Fibroblast of pulmonary artery (primary cell): ENCODE results near the gene PSMG4.
A peak's percentile ranks its signal among the peaks of the same experiment; 100 is the strongest.

ENCODE experiments used
- DNase-seq: peaks from one replicate; pipeline ENCODE4 v3.0.0-alpha.2; 2010; ENCODE audit warnings: low read depth
- H3K4me3 ChIP-seq: replicated peaks from 2 replicates; pipeline ENCODE4 v1.5.1; 2011; ENCODE audit warnings: low read depth, mild to moderate bottlenecking, control low read depth, low read length, moderate library complexity
- TF ChIP-seq, protein P1 (sequence below): IDR thresholded peaks from 2 replicates; pipeline ENCODE4 v1.5.1; 2011; ENCODE audit warnings: mild to moderate bottlenecking, control low read depth, low read length, inconsistent platforms; ENCODE audit errors: missing control alignments

The PSMG4 gene

DNA sequence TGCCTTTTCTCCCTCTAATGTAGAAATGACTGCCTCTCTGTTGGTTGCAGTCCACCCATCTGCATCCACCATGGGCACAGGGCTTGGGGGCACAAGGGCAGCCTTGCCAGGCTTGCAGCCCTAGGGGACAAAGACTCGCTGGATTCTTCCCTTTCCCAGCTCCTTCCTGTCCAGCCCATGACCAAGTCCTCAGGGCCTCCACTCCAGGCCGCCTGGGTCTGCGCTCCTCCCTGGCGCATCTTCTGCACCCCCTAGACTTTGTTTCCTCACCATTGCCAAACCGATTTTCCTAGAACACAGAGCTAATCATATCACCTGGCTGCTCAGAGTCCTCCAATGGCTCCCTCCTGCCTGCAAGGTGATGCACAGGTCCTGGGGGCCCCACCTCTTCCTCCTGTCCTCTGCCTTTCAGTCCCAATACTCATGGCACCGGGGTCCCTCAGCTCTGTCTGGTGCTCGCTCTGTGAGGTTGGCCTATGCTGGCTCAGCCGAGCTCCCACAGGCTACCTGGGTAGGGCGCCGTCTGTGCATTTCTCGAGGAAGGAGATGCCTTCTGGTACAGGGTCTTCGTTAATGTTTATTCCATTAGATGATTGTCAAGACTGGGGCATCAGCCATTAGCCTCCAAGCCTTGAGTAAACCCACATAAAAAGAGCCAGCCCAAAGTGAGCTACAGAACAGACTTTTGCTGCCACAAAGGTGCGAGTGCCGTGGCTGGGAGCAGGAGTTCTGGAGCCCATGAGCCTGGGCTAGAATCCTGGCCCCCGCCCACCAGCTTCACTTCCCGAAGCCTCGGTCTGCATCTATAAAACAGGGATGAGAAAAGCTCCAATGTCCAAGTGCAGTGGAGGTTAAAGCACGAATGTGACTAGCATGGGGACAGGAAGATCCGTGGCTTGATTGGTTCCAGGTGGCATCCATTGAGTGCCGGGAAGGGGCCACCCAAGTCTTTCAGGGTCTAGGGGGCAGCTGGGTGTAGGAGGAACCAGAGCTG, 17.7 kb downstream of the PSMG4 start:
- DNase-seq, result no peak
- no peak overlapping the region for H3K4me3 ChIP-seq
- TF ChIP-seq, protein P1, sequence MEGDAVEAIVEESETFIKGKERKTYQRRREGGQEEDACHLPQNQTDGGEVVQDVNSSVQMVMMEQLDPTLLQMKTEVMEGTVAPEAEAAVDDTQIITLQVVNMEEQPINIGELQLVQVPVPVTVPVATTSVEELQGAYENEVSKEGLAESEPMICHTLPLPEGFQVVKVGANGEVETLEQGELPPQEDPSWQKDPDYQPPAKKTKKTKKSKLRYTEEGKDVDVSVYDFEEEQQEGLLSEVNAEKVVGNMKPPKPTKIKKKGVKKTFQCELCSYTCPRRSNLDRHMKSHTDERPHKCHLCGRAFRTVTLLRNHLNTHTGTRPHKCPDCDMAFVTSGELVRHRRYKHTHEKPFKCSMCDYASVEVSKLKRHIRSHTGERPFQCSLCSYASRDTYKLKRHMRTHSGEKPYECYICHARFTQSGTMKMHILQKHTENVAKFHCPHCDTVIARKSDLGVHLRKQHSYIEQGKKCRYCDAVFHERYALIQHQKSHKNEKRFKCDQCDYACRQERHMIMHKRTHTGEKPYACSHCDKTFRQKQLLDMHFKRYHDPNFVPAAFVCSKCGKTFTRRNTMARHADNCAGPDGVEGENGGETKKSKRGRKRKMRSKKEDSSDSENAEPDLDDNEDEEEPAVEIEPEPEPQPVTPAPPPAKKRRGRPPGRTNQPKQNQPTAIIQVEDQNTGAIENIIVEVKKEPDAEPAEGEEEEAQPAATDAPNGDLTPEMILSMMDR, result no peak

DNA sequence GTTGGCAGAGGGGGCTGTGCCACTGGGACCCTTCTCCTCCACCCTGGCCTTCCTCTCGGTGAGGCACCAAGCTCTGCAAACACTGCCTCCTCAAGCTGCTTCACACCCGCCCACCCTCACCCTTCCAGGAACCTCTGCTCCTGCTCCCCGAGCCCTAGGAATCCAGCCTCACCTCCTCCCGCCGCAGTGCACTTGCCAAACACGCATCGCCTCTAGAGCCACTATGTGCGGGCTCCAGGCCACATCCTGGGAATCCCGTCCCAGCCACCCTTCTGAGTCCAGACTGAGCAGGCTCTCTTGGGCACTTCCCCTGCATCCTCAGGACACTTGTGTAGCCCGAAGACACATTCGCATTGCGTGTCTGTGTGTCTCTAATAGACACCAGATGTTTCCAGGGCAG, 18.5 kb downstream of the PSMG4 start:
- no peak for DNase-seq
- TF ChIP-seq, protein P1, result no peak
- no peak overlapping the region for H3K4me3 ChIP-seq

DNA sequence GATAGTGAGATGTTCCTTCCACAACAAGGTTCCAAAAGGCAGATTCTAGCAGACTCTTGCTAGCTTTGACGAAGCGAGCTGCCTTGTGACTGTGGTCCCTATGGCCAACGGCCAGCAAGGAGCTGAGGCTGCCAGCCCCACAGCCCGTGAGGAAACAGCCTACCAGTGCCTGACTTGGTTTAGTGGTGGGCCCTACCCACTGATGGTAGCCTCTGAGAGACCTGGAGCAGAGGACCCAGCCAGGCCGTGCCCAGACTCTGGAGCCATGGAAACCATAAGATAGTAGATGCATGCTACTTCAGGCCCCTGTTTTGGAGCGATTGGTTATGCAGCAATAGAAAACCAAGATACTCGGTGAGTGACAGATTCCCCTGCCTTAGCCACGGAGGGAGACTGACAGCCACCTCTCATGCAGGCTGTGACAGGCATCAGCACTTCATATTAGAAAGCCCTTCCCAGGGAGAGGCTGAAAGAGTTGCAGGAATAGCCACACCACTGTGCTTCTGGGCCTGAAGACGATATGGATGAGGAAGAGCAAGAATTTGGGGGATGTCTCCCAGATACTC, 19.2 kb downstream of the PSMG4 start:
- no peak overlapping the region for H3K4me3 ChIP-seq
- TF ChIP-seq, protein P1, result no peak
- DNase-seq, result no peak

DNA sequence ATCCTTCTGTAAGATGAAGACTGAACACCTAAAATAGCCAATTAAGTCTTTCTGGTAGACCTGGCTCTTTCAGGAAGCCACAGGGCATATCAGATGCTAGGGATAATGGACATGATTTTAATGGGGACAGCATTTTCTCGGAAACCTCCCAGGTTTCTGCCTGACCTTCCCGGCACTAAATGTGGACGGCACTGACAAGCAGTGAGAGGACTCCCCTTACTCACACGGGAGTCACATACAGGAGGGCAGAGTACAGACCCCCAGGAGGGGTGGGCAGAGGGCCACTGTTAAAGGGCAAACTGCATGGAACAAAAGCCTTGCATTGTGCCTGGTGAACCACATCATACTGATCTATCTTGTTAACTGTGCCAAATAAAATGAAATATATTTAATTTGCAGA, 19.9 kb downstream of the PSMG4 start:
- no peak for DNase-seq
- no peak overlapping the region for H3K4me3 ChIP-seq

DNA sequence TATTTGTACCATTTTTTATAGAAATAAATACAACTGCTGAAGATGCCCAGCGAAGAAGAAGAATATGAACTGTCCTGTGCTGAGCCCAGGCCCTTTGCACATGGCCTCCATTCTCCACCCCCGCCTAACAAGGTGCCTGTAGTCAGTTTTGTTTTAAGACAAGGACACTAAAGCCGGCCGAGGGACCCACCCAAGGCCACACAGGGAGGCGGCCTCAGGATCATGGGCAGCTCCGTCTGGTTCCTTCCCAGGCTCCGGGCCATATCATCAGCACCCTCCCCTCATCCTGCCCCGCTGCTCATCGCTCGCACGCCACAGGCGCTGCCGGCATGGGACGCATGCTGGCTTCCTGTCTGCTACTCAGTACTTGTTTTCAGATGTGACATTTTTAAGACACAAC, 21.3 kb downstream of the PSMG4 start:
- no peak for DNase-seq
- TF ChIP-seq, protein P1, result no peak
- no peak overlapping the region for H3K4me3 ChIP-seq

More for the DNA sequence above, 19.9 kb downstream of the PSMG4 start:
- TF ChIP-seq, protein P1, result no peak

DNA sequence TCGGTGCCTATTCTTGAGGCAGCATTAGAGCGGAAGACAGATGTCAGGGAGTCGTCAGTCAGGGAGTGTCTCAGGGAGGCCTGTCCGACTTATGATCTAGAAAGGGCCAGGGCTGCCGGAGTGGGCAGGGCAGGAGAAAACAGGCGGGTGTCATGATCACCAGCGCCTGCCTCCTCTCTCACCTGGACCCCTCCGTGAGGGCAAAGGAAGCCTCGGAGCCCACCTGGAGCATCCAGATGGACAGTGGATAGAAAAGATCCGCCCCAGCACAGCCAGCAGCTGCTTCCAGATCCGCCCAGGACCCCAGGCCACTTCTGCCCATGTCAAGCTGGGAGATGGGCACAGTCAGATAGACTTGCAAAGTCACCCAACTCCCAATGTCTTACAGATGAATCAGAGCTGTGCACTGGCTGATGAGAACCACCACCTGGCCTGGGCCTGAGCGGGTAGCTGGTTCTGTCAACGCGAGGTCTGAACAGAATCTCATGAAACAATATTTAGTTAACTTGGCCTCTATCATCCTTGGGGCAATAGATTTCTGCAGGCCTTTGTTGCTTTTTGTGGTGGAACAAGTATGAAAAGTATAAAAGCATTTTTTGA, 22.2 kb downstream of the PSMG4 start:
- no peak overlapping the region for H3K4me3 ChIP-seq
- TF ChIP-seq, protein P1, result no peak
- DNase-seq, result peak; percentile 36
